Dermis microvascular lymphatic vessel endothelial cell (primary cell): Measurements from ENCODE around the gene LRRC75B. TPM values are rescaled to one million over a fixed set of nuclear protein-coding genes. Genes with fewer than 3 reads are reported as not detected.
"Not testable (repeated sequence)": the region's sequence is repeated elsewhere in the genome, so short reads cannot be mapped to it uniquely, and the experiment has no call there.

ENCODE experiments used
- DNase-seq, 2 donors: peaks; one replicate each; pipeline versions ENCODE4 v3.0.0 to v3.0.0-alpha.2; 2010; ENCODE audit warnings: low read depth in 2 of 2
- total RNA-seq: library from RNA; depleted of rRNA; stranded (reverse); fragments of >200 nt; gene quantifications from 2 replicates; pipeline ENCODE4 v1.2.1, GENCODE V29; 2014

LRRC75B gene
- total RNA-seq, 1 donor from 2014 or later: 2.6 TPM

DNA sequence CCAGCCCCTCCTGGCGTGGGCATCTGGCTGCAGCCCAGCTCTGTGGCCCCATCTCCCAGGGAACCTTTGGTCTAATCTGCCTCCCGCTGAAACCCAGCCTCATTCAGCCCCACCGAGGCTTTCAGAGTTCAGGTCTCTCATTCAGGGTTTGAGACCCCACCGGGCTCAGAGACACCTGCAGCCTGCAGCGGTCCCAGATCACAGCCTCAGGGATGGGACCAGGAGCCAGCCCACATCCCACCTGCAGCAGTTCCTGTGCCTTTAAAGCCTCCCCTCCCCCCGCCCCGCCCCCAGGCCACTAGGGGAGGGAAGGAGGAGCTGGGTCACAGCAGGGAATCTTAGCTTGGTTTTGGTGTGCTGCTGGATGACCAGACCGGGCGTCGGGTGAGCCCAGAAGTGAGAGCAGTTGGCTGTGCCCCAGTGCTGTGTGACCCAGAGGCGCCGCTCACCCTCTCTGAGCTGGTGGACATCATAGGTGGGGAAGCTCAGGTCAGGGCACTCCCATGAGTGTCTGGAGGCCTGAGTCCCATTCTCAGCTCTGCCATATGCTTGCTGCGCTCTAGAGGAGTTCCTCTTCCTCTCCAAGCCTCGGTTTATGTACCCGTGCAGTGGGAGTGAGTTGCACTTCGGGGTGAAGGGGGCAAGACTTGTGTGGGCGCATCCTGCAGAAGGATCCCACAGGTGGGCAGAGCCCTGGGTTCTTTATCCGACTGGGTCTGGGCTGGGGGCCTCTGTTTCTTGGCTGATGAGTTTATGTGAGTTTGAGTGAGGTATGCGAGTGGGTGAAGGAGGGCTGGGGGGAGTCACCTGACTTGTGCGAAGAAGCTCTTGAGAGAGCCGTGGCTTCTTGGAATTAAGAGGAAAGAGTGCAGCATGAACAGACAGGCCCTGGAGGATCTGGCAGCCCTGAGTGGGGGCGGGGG lies 10.2 kb upstream of the LRRC75B start, which contains the start of gene GGT1:
Gene GGT1 (plus strand): TSS at position 347 of the 923 bp plus-strand sequence. CDS start 7,889 bp downstream, outside the sequence.
- DNase-seq: not testable (repeated sequence)

DNA sequence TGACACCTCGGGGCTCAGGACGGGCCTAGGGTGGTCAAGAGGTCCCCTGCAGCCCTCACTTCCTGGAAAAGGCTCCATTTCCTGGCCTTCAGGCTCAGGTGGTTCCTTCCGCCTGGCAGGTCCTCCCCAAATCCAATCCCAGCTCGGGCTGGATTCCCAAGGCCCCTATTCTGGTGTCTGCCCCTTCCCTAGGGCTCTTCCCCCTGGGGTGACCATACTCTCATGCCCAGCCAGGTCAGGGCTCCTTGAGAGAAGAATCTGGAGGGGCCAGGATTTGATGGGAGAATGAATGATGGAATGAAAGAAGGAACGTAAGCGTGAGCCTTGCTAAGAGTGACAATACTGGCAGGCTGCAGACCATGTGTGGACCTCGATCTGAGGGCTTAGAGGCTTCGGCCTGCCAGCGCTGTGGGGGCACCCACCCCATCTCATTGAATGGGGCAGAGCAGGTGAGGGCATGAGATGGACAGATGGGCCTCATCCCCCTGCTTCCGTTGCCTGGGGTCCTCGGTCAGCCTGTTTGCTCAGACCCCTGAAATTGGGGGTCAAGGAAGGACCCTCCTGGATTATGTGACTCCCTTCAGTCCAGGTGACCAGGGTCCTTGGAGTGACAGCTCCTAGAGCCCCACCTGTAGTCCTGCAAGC lies 9.4 kb upstream of the LRRC75B start:
- DNase-seq: not testable (repeated sequence)

DNA sequence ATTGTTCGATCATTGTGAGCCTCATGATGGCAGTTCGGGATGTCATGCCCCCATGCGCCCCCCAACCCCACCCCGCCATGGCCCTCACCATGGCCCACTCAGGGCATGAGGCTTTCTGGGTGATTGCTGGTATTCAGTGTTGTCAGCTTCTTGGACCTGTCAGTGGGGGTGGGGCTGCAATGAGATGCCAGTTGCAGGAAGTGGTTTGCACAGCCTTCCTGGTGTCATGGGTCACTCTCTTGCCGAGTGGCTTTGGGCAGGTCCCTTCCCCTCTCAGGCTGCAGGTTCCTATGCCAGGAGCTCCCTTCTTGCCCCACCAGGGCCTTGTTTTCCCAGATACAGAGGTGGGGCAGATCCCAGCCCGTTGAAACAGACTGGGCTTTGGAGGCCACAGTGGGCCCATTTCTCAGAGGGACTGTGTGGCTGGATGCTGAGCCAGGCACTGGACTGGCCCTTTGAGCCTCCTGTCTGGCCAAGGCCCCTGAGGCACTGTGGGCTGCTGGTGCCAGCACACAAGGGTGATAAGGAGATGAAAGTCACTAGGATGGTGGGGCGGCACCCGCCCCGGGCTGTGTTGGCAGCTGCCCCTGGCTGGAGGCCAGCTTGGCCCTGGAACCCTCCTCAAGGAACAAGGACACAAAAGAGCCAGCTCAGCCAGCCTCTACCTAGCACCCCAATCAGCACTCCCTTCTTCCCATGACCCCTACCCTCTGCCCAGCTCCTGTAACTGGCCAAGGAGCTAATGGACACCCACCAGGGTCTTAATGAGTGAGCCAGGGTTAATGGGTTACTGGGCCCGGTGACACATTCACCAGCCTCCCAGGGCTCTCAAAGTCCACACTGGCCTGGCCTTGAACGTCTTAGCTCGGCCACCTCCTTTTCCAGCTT lies 8.6 kb upstream of the LRRC75B start:
- no peak for DNase-seq

DNA sequence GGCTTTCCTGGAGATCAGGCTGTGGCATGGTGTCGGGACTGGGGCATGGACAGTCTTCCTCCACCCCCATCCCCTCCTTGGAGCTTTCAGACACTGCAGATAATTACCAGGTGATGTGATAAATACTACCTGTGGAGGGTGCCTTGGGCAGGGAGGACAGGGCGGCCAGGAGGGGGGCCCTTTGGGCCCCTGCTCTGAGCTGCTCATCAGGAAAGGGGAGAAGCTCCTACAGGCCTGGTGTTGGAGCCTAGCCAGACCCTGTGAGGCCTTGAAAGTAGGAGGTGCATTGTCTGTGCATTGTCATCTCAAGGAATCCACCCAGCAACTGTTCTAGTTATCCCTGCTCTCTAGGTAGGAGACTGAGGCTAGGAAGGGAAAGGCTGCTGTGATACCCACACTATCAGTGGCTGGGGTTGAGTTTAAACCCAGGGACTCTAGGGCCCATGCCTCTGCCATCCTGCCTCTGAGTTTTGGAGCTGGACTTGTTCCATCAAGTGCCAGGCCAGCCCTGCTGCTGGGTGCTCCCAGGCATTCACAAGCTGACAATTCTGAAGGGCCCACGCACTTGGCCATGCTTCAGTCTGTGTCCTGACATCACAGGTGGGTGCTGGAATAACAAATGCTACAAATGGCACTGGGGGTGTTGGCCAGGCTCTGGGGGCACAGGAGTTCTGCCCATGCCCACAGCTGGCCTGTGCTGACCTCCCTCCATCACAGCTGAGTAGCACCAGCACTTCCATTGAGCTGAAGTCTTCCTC lies 7.3 kb upstream of the LRRC75B start:
- DNase-seq: not testable (repeated sequence)

DNA sequence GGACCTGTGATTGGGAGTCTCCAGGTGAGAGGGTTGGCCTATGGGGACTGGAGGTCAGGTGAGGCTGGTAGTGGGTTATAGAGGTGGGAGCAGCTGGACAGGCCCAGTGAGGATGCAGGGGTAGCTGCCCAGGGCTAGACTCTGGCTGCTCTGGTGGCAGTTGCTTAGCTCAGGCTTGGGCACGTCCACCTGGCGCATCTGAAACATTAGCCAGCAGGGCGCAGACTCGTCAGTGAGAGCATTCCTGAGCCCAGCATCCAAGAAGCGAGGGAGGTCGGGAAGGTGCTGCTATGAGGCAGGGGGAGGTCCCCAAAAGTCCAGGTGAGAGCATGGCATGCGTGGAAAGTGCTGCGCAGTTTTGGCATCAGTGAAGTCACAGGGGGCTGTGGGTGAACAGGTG lies 6.6 kb upstream of the LRRC75B start:
- no peak for DNase-seq

DNA sequence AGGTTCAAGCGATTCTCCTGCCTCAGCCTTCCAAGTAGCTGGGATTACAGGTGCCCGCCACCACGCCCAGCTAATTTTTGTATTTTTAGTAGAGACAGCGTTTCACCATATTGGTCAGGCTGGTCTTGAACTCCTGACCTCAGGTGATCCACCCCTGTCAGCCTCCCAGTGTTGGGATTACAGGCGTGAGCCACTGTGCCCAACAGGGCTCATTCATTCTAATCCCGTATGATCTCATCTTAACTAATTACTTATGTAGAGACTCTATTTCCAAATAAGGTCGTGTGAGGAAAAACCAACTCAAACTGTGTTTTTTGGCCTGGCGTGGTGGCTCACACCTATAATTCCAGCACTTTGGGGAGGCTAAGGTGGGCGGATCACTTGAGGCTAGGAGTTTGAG lies 4.2 kb upstream of the LRRC75B start:
- DNase-seq: not testable (repeated sequence)

DNA sequence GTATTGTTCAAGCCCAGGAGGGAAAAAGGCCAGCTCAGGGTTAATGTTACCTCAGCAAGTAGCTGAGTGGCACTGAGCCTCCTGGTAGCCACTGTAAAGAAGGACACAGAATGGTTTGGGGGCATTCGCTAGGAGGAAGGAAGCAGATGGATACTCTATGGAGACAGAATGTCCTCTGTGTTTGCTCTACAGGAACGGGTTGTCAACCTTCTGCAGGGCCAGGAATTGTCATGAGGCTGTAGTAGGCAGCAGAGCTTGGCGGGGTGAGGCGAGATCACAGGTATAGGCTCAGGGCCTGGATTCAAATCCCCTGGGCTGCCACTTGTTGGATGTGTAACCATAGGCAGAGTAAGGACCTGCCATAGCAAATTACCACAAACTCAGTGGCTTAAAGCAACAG lies 3.0 kb upstream of the LRRC75B start:
- DNase-seq: no peak

DNA sequence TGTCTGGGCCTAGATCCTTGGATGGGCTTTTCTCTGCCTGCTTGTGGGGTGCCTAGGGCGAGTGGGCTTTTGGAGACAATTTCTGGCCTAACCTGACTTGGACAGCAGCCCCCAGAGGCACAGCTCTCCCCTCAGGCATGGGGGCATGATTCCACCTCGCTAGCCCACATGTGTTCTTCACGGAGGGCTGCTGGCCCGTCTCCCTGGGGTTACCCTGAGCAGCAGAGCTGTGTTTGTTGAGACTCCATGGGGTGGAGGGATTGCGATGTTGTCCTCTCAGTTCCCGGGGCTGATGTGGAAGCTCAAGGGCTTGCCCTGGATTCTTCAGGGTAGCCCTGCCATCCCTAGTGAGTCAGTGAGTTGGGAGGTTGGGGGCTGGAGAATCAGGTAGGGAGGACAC lies 2.4 kb upstream of the LRRC75B start:
- DNase-seq: no peak

DNA sequence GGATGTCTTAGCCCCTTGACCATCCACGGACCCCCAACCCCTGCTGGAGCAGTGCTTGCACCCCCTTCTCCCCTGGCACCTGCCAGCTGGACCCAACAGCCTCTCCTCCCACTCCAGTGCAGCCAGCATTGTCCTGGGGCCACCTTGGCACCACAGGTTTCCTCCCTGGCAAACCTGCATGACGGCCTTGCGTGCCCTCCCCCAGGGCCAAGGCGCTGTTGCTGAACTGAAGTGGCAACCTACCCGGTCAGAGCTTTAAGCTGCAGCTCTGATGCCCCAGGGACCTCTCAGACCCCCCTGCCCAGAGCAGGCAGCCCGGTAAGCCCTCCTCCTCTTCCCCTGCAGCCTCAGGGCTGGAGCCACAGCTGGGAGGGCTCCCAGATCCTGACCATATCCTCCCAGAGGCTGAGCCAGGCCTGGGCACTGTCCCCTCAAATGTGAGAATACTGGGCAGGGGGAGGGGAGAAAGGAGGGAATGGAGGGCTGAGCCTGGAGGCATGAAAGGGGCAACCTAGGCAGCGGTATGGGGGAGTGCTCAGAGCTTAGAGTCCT lies 1.8 kb upstream of the LRRC75B start:
- DNase-seq: no peak

DNA sequence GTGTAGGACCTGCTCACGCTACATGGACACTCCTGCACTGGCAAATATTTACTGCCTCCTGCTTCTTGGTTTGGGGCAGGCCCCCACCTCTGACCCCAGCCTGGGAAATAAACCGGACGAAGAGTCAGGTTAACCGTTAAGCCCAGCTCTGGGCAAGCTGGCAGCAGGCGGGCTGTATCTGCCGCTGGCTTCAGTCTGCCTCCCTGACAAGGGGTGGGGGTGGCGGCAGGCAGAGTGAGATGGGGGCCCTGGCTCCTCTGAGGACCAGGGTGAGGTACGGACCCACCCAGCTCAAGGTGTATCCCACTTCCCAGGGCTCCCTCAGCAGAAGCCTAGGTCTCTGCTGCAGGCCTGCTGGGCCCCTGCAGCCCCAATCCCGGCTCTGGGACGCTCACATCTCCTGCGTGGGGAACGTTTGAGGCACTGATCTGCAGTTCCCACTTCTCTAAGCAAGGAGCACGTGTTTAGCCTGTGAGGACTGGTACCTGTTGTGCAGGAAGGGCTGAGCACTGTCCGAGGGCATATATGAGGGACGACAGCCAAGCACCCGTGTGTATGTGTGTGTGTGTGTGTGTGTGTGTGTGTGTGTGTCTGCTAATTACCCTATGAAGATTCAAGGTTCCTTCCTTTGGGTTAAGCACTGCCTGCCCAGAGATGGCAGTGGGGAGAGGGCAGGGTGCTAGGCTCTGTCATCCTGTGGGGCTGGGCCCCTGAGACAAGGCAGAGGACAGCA lies 1.1 kb upstream of the LRRC75B start:
- DNase-seq: no peak

DNA sequence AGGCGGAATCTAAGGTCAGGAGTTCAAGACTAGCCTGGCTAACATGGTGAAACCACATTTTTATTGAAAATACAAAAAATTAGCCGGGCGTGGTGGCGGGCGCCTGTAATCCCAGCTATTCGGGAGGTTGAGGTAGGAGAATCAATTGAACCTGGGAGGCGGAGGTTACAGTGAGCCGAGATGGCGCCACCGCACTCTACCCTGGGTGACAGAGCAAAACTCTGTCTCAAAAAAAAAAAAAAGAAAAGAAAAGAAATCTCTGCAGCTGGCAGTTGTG lies 624 bp upstream of the LRRC75B start:
- DNase-seq: not testable (repeated sequence)

DNA sequence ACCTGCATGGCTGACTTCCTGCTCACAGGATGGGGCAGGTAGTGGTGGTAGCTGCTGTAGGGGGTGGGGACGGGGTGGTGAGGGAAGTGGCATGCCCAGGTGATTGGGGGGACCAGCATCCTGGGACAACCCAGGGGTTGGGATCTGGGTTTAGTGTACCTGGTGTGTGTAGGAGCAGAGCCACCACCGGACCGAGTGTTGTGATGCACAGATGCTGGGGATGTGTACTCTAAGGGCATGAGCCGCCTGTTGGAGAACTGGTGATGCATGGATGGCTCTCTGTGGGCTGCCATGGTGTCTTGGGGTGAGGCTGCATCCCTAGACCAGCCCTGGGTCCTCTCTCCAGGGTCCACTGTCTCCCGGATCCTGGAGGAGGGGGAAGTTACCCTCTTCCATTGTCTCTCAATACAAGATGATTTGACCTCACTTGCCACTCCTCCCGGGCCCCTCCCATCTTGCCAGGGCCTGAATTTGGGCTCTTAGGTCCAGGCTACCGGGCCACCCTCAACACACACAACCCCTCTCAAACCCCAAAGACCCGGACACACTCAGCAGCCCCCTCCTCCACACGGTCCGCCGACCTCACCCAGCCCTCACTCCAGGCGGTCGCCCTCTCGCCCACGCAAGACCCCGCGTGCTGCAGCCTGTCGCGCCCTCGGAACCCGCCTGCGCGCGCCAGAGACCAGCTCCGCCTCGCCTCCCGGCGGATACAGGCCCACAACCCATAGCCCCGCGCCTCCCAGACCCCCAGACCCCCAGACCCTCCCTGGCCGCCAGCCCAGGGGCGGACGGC lies 619 bp downstream of the LRRC75B start:
- no peak for DNase-seq

DNA sequence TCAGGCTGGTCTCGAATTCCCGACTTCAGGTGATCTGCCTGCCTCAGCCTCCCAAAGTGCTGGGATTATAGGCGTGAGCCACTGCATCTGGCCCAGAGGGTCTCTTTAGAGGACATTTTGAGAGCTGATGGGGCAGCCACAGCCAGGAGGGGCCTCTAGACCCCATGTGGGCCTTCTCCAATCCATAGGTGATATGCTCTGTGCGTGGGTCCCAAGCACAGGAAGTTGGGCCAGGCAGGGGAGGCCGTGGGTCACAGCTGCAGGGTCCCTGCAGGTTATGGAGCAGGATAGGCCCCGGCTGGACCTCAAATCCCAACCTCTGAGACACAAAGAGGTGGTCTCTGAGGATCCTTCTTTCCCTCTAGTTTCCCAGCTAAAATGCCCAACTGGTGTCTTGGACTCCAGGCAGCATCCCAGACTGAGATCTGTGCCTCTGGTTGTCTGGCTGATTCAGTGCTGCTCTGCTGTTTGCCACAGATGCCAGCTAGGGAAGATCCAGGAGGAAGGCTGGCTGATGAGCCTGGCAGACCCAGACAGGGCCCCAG lies 1.5 kb downstream of the LRRC75B start:
- no peak for DNase-seq

DNA sequence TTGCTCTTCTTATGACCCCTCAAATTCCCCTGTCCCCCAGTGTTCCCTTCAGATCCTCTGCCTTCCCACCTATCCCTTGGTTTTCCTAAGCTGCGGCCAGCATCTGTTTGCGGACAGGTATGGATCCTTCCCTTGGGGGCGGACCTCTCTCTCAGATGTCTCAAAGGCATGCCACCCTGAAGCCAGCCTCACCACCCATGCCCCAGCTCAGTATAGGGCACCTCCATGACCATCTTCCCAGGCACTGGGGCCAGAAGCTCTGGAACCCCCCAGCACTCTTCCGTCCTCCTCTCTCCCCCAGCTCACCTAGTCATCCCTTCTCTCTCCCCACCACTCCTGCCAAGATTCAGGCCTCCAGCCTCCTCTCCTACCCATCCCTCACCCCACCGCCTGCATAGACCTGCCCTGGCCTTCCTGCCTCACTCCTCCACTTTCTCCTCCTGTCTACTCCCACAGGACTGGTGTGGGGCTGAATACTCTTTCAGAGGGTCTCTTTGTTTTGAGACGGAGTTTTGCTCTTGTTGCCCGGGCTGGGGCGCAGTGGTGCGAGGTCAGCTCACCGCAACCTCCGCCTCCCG lies 2.2 kb downstream of the LRRC75B start:
- DNase-seq: no peak

DNA sequence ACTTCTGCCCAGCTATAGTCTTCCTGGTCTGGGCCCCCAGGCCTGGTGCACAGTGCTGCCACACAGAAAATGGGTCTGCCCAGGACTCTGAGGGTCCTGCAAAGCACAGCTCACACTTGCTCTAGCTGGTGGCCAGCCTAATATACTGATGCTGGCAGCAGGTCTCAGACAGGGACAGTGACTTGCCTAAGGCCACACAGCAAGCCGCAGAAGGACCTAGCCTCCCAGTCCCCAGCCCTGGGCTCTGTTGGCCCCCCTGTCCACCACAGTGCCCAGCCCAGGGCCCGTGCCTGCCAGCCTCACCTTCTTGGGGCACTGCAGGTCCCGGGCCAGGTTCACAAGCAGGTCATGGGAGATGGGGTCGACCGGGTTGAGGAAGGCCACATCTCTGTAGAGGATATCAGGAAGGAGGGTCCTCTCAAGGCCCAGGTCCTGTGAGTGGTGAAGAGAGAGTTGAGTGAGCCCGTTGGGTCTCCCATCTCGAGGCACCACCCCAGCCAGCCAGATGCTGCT lies 3.3 kb downstream of the LRRC75B start:
- no peak for DNase-seq

DNA sequence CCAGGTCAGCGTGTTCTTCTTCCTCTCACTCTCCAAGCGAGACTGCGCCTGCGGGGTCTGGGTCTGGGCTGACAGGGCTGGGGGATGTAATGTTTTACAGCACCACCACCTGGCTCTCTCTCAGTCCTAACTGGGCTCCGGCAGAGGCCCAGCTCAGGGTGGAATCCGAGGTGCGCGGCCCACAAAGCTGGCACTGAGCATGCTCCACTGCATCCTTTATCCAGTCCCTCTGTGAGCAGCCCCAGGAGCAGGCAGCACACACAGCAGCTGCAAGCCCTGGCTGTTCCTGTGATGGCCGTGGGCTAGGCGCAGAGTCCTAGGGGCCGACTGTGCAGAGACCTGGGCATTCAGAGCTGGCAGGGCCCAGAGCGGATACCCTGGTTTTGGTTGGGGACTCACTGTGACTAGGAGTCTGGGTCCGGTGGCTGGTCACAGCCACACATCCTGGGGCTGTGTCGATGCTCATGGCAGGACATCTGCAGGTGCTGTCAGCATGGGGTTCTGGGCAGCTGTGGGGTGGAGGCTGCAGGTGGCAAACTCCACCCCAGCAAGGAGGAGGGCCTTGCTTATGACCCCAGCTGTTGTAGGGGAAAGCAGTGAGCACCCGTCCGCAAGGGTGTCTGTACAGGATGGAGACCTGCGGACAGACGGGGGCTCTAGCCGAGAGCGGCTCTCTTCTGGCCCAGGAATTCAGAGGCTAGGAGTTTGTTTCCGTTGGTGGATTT lies 4.0 kb downstream of the LRRC75B start:
- no peak for DNase-seq

DNA sequence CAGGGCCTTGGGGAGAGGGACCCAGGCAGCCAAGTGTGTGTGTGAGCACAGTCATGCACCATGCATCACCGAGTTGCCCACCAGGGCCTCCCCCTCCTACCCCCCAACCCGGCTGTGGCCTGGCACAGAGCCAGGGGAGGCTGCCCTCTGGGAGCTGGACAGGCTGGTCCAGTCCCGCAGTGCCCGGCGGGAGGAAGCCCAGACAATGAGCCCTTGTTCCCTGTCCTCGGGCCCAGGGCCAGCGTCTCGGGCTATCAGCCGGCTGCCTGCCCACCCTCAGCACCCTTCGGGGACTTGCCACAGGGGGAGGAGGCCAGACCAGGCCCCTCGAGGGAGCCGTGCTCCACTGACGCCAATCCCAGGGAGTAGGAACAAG lies 4.5 kb downstream of the LRRC75B start:
- DNase-seq: no peak

DNA sequence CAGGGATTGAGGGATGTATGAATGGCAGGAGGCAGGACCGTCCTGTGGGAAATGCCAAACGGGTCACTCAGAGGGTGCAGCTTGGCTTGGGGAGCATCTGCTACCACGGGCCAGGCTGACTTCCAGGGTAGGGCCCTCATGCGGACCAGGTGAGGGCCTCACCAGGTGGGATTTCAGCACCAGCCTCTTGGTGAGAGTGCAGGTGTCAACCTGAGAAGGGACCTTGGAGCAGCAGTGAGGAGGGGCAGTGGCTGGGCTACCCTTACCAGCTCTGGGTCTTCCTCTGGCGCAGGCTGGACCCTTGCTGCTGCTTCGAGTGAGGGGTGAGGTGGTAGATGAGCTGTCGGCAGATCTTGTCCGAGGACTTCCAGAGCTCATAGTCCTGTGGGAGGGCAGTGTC lies 4.9 kb downstream of the LRRC75B start:
- no peak for DNase-seq
